Prostate gland (tissue), 2 donors: ENCODE measurements around the gene VDR. TPM values are rescaled to one million over a fixed set of nuclear protein-coding genes. Genes with fewer than 3 reads are reported as not detected.
"Not testable (repeated sequence)": the region's sequence is repeated elsewhere in the genome, so short reads cannot be mapped to it uniquely, and the experiment has no call there.

Experiments
- DNase-seq: peaks from one replicate; pipeline ENCODE4 v3.0.0-alpha.2; 2019; ENCODE audit warnings: low spot score
- H3K27ac ChIP-seq, 2 donors: fragments of 200-600 bp; sonication (generic); 2 replicates each; pipeline ENCODE4 v1.5.1; 2017 to 2019
- H3K27me3 ChIP-seq: fragments of 200-600 bp; sonication (generic); replicated peaks from 2 replicates; pipeline ENCODE4 v1.5.1; 2019; ENCODE audit not compliant: insufficient read depth
- H3K36me3 ChIP-seq, 2 donors: fragments of 200-600 bp; sonication (generic); 1 replicate in 1 of 2; 2 replicates in 1 of 2; pipeline versions ENCODE4 v1.5.1 to v1.8.1; 2017 to 2019
- H3K4me1 ChIP-seq: fragments of 200-600 bp; sonication (generic); replicated peaks from 2 replicates; pipeline ENCODE4 v1.5.1; 2019
- H3K4me3 ChIP-seq, 2 donors: fragments of 200-600 bp; sonication (generic); 2 replicates each; pipeline ENCODE4 v1.5.1; 2017 to 2019
- H3K9me3 ChIP-seq: fragments of 200-600 bp; sonication (generic); 2 replicates; pipeline ENCODE4 v1.5.1; 2017
- POLR2A ChIP-seq: fragments of 450-650 bp; IDR thresholded peaks from one replicate; pipeline ENCODE4 v1.6.1; 2016; ENCODE audit warnings: antibody characterized with exemption, mild to moderate bottlenecking
- POLR2AphosphoS5 ChIP-seq: sonication (generic); formaldehyde crosslinking; IDR thresholded peaks from one replicate; pipeline ENCODE4 v1.6.1; 2017; ENCODE audit warnings: antibody characterized with exemption
- WGBS: methylation state at CpG from one replicate; pipeline ENCODE4 v1.1.5; 2018; 5-methylcytosine and 5-hydroxymethylcytosine counted together
- intact Hi-C: fragments of 100-400 bp; cut with DNase I; formaldehyde crosslinking; loops from one replicate; pipeline ENCODE4 v1.14.2; 2022
- total RNA-seq, 2 donors: library from RNA; depleted of rRNA; stranded (reverse); fragments of >200 nt; gene quantifications; one replicate each; pipeline ENCODE4 v1.1.0, GENCODE V29; 2016
- TF ChIP-seq, protein P1 (sequence below), 4 experiments: fragments of 200-600 bp in 2 of 4; fragments of 450-650 bp in 2 of 4; sonication (generic) in 2 of 4; IDR thresholded peaks; 1 replicate in 3 of 4; 2 replicates in 1 of 4; pipeline ENCODE4 v1.5.1; 2016 to 2019; ENCODE audit warnings: antibody characterized with exemption in 4 of 4, mild to moderate bottlenecking in 2 of 4, moderate library complexity in 2 of 4

VDR gene
- total RNA-seq, 2 donors from 2014 or later: 3.4 to 4.3 TPM

GRCh38 chr12:47813511-47814196, 91.1 kb downstream of the VDR start:
- no peaks in the 10 kb centered on the region for H3K9me3 ChIP-seq
- H3K27ac ChIP-seq: peak overlapping the region; percentile 83 to 93
- no peaks in the 10 kb centered on the region for H3K27me3 ChIP-seq
- DNase-seq: no peak
- WGBS: 47% methylated on average over 9 of the region's 9 CpGs
- H3K4me1 ChIP-seq: peaks cover 29% of the 10 kb centered on the region
- no peaks in the 10 kb centered on the region for H3K36me3 ChIP-seq
- TF ChIP-seq, protein P1, sequence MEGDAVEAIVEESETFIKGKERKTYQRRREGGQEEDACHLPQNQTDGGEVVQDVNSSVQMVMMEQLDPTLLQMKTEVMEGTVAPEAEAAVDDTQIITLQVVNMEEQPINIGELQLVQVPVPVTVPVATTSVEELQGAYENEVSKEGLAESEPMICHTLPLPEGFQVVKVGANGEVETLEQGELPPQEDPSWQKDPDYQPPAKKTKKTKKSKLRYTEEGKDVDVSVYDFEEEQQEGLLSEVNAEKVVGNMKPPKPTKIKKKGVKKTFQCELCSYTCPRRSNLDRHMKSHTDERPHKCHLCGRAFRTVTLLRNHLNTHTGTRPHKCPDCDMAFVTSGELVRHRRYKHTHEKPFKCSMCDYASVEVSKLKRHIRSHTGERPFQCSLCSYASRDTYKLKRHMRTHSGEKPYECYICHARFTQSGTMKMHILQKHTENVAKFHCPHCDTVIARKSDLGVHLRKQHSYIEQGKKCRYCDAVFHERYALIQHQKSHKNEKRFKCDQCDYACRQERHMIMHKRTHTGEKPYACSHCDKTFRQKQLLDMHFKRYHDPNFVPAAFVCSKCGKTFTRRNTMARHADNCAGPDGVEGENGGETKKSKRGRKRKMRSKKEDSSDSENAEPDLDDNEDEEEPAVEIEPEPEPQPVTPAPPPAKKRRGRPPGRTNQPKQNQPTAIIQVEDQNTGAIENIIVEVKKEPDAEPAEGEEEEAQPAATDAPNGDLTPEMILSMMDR (IDR thresholded peaks at IDR 0.05): no peak
- TF ChIP-seq POLR2A: no peak
- H3K4me3 ChIP-seq: peak overlapping the region; percentile 13 to 31
- intact Hi-C loops: loop anchor here (2.0 kb wide), 1 partner anchor 41 kb away; the partner anchor contains the start of gene SLC48A1

- TF ChIP-seq POLR2A (no peak), POLR2AphosphoS5 (peak; percentile 58)
- TF ChIP-seq, protein P1 (IDR thresholded peaks at IDR 0.05): no peak
- H3K9me3 ChIP-seq: no peaks in the 10 kb centered on the region
- H3K4me3 ChIP-seq: peak overlapping the region; percentile 13 to 31
- under 1% methylated on average over 37 of the region's 37 CpGs for WGBS
- peak overlapping the region; percentile 83 to 93 for H3K27ac ChIP-seq
- intact Hi-C loops: loop anchor here (2.0 kb wide), 1 partner anchor 40 kb away; the partner anchor contains the start of gene SLC48A1
- peak; percentile 86 for DNase-seq
- H3K27me3 ChIP-seq: no peaks in the 10 kb centered on the region
- peaks cover 29% of the 10 kb centered on the region for H3K4me1 ChIP-seq
- H3K36me3 ChIP-seq: no peaks in the 10 kb centered on the region
These were observed 91.8 kb downstream of the VDR start for GRCh38 chr12:47812797-47813510.

DNA sequence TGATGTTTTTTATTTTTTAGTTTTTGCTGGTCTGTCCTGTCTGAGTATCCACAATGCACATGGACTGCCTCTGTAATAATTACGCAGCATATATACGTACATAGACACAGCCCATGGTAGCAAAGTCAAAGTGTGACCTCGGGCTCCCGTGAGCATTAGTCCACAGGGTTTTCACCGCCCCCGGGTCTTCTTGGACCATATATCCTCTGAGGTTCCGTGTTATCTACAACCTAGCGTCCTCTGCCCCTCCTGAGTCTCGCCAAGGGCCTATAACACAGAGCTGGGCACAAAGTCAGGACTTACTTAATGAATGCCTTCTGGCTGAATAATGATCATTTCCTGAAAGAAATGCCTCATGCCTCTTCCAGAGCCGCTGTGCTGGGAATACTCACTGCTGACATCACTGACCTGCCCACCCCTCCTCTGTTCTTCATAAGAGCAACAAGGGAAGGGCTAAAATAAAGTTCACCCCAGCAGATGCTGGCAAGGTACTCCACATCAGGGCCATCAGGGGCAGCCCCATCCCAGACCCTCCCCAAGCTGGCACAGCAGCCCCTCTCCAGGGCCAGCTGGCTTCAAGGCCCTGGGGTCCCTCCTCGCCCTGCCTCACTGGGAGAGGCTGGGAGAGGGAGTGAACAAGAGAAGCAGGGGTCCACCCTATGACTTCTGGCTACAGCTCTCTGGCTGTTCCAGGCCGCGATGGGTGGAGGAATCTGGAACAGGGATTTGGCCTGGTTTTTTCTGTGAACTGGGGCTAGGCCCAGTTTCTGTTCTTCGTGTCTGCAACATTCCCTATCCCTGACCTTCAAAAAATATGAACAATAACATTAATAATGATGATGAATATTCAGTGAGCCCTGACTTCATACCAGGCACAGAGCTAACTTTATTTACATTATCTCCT, 93.0 kb downstream of the VDR start:
- peak overlapping the region in 1 of 2 donors; percentile 13 for H3K4me3 ChIP-seq
- H3K9me3 ChIP-seq: no peaks in the 10 kb centered on the region
- no peaks in the 10 kb centered on the region for H3K36me3 ChIP-seq
- H3K27ac ChIP-seq: peak overlapping the region; percentile 83 to 93
- DNase-seq: no peak
- intact Hi-C loops: loop anchor here (2.0 kb wide), 1 partner anchor 39 kb away; the partner anchor contains the start of gene SLC48A1
- WGBS: 49% methylated on average over 14 of the region's 14 CpGs
- no peaks in the 10 kb centered on the region for H3K27me3 ChIP-seq
- TF ChIP-seq POLR2A (no peak), POLR2AphosphoS5 (no peak)
- TF ChIP-seq, protein P1 (IDR thresholded peaks at IDR 0.05): no peak
- peaks cover 30% of the 10 kb centered on the region for H3K4me1 ChIP-seq

- Histone ChIP-seq H3K9me3 (no peaks in the 10 kb centered on the region), H3K4me1 (peaks cover 30% of the 10 kb centered on the region), H3K27ac (peak overlapping the region; percentile 83 to 93), H3K27me3 (no peaks in the 10 kb centered on the region), H3K4me3 (no peak overlapping the region), H3K36me3 (no peaks in the 10 kb centered on the region)
- DNase-seq: no peak
- TF ChIP-seq, protein P1 (IDR thresholded peaks at IDR 0.05): no peak
- TF ChIP-seq POLR2A (no peak), POLR2AphosphoS5 (no peak)
- WGBS: 67% methylated on average over 2 of the region's 2 CpGs
- intact Hi-C loops: no loop called here
These were observed 93.8 kb downstream of the VDR start for GRCh38 chr12:47811072-47811396.

GRCh38 chr12:47809518-47809917, 95.3 kb downstream of the VDR start:
- intact Hi-C loops, H3K27me3 ChIP-seq, H3K36me3 ChIP-seq, H3K4me3 ChIP-seq, H3K9me3 ChIP-seq, DNase-seq: not testable (repeated sequence)
- 87% methylated on average over 9 of the region's 9 CpGs for WGBS
- H3K4me1 ChIP-seq: peaks cover 36% of the 10 kb centered on the region
- H3K27ac ChIP-seq: peak overlapping the region in 1 of 2 donors; percentile 83
